GM12878 (cell line): ENCODE measurements around the gene DUSP11. TPM values are rescaled to one million over a fixed set of nuclear protein-coding genes. Genes with fewer than 3 reads are reported as not detected.

Source experiments
- ASH2L ChIP-seq: fragments of 300-600, 200-600 bp; sonication (generic); IDR thresholded peaks from 2 replicates; pipeline ENCODE4 v1.6.1; 2017; ENCODE audit warnings: low read depth, mild to moderate bottlenecking, borderline replicate concordance
- E2F8 ChIP-seq: fragments of 450-650 bp; IDR thresholded peaks from 2 replicates; pipeline ENCODE4 v1.6.1; 2018; ENCODE audit warnings: mild to moderate bottlenecking, low read depth, moderate library complexity; ENCODE audit not compliant: partially characterized antibody
- E4F1 ChIP-seq: fragments of 450-650 bp; IDR thresholded peaks from 2 replicates; pipeline ENCODE4 v1.6.1; 2018; ENCODE audit warnings: borderline replicate concordance, mild to moderate bottlenecking; ENCODE audit not compliant: partially characterized antibody
- EP300 ChIP-seq, 2 experiments: fragments of 150-350 bp in 1 of 2; IDR thresholded peaks; 2 replicates each; pipeline ENCODE4 v1.6.1; 2011 to 2012; ENCODE audit warnings: low read depth in 2 of 2, low read length in 2 of 2, borderline replicate concordance in 1 of 2, improper control_type of control experiment in 1 of 2, inconsistent platforms in 1 of 2; ENCODE audit not compliant: control insufficient read depth in 1 of 2
- EZH2 ChIP-seq: IDR thresholded peaks from 2 replicates; pipeline ENCODE4 v1.6.1; 2012; ENCODE audit warnings: low read depth, mild to moderate bottlenecking, control low read depth, inconsistent platforms, low read length, borderline replicate concordance; ENCODE audit not compliant: control insufficient read depth
- FOS ChIP-seq: IDR thresholded peaks from 3 replicates; pipeline ENCODE4 v1.6.1; 2011; ENCODE audit warnings: borderline replicate concordance; ENCODE audit not compliant: insufficient read length; ENCODE audit errors: extremely low read depth
- IKZF1 ChIP-seq: fragments of 450-650 bp; conservative IDR thresholded peaks from 2 replicates; pipeline ENCODE4 v1.6.1; 2017; ENCODE audit warnings: antibody characterized with exemption, mild to moderate bottlenecking
- IRF3 ChIP-seq: fragments of 450-650 bp; IDR thresholded peaks from 2 replicates; pipeline ENCODE4 v1.6.1; 2014; ENCODE audit warnings: mild to moderate bottlenecking
- KLF5 ChIP-seq: fragments of 450-650 bp; IDR thresholded peaks from 2 replicates; pipeline ENCODE4 v1.6.1; 2014; ENCODE audit warnings: mild to moderate bottlenecking; ENCODE audit not compliant: partially characterized antibody
- PBX3 ChIP-seq: IDR thresholded peaks from 2 replicates; pipeline ENCODE4 v1.6.1; 2011; ENCODE audit warnings: mild to moderate bottlenecking, low read depth, low read length, moderate library complexity; ENCODE audit not compliant: insufficient replicate concordance
- PKNOX1 ChIP-seq: fragments of 450-650 bp; IDR thresholded peaks from 2 replicates; pipeline ENCODE4 v1.6.1; 2016; ENCODE audit warnings: mild to moderate bottlenecking
- RAD51 ChIP-seq: fragments of 450-650 bp; IDR thresholded peaks from 2 replicates; pipeline ENCODE4 v1.6.1; 2016; ENCODE audit warnings: moderate library complexity, mild to moderate bottlenecking, inconsistent platforms
- RBBP5 ChIP-seq: fragments of 200-600 bp; sonication (generic); conservative IDR thresholded peaks from 2 replicates; pipeline ENCODE4 v1.6.1; 2016
- SREBF2 ChIP-seq: IDR thresholded peaks from 2 replicates; pipeline ENCODE4 v1.6.1; 2012; ENCODE audit warnings: mild to moderate bottlenecking, low read length
- TCF3 ChIP-seq: IDR thresholded peaks from 2 replicates; pipeline ENCODE4 v1.6.1; 2012; ENCODE audit warnings: low read depth, mild to moderate bottlenecking, low read length, borderline replicate concordance; ENCODE audit not compliant: insufficient read depth
- ZBTB33 ChIP-seq: fragments of 450-650 bp; IDR thresholded peaks from 2 replicates; pipeline ENCODE4 v1.6.1; 2017; ENCODE audit warnings: mild to moderate bottlenecking
- ZNF24 ChIP-seq: fragments of 450-650 bp; IDR thresholded peaks from 2 replicates; pipeline ENCODE4 v1.6.1; 2017; ENCODE audit warnings: antibody characterized with exemption, mild to moderate bottlenecking
- polyA plus RNA-seq, 11 experiments: library from polyadenylated mRNA; depleted of rRNA in 4 of 11; unstranded in 6 of 11; stranded (reverse) in 5 of 11; fragments of >200 nt; fragmentation: Nextera tagmentation in 4 of 11; fragmentation: Illumina TruSeq in 1 of 11; extraction: Ambion mirVana in 4 of 11; extraction: Trizol in 1 of 11; gene quantifications; 1 replicate in 1 of 11; 2 replicates in 10 of 11; pipeline versions ENCODE4 v1.2.1 to v1.2.3, GENCODE V29; 2011 to 2016; ENCODE audit warnings: inconsistent platforms in 2 of 11, missing spikeins in 2 of 11, low read depth in 1 of 11
- total RNA-seq, 4 experiments: library from RNA; depleted of rRNA in 3 of 4; stranded (reverse); fragments of >200 nt in 3 of 4; fragmentation: Illumina TruSeq in 1 of 4; extraction: Trizol in 1 of 4; gene quantifications; 2 replicates each; pipeline versions ENCODE4 v1.2.1 to v1.2.3, GENCODE V29; 2013 to 2021

The DUSP11 gene
- total and polyA plus RNA-seq, 10 of the 15 experiments (the other 5 are each of a cell fraction or from before 2014, with no cell fraction given), result 26.4 to 78.4 (median 47.9) TPM

GRCh38 chr2:73736855-73737779, 42.8 kb downstream of the DUSP11 start, which contains the start of gene TPRKB (continued):
- peak; percentile 70 for TF ChIP-seq PBX3
- TF ChIP-seq SREBF2, result peak; percentile 67
- peak; percentile 71 for TF ChIP-seq KLF5
- TF ChIP-seq IKZF1, result peak; percentile 88
- TF ChIP-seq PKNOX1, result peak; percentile 83
- TF ChIP-seq RAD51, result no peak
- peak; percentile 93 for TF ChIP-seq E2F8
- peak; percentile 88 for TF ChIP-seq E4F1
- TF ChIP-seq IRF3, result no peak
- TF ChIP-seq EZH2, result no peak
- TF ChIP-seq ZBTB33, result no peak
- TF ChIP-seq EP300 (IDR thresholded peaks at IDR 0.05; ENCODE audit: borderline replicate concordance in 1 of 2, control insufficient read depth in 1 of 2, low read depth in 2 of 2, low read length in 2 of 2), result no peak
- no peak for TF ChIP-seq RBBP5
- TF ChIP-seq TCF3, result peak; percentile 91
- no peak for TF ChIP-seq ASH2L
- no peak for TF ChIP-seq FOS
- no peak for TF ChIP-seq ZNF24
